Measurements from ENCODE around the gene RIMS4.

The RIMS4 gene

GRCh38 chr20:44715499-44716308, 94.6 kb downstream of the RIMS4 start:
- ATAC-seq: no peak

- no peak for ATAC-seq
Observed at GRCh38 chr20:44714701-44715498, 95.4 kb downstream of the RIMS4 start, which contains the start of gene CCN5. CCN5 (plus strand) TSS chr20:44715369; CDS start chr20:44715391, 22 bp downstream.

GRCh38 chr20:44714102-44714700, 96.1 kb downstream of the RIMS4 start:
- no peak for ATAC-seq

DNA sequence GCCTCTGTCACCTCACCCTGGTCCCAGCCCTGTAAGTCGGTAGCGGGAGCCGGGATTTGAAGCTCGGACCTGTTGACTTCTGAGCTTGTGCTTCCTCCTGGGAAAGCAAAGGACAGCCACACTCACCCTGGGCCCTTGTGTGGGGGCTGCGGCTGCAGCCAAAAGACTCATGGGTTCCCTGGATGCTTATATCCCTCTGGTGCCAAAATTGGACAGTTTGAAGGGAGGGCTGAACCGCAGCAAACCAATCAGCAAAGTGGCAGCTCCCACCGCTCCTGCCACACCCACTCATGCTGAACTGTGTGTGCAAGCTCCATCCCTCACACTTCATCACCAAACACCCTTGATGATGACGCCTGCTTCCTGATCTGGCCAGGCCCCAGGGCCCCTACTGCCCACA, 99.1 kb downstream of the RIMS4 start:
- ATAC-seq: no peak

- ATAC-seq: no peak
Observed at GRCh38 chr20:44709797-44710196, 100.5 kb downstream of the RIMS4 start.

GRCh38 chr20:44709380-44709779, 101.0 kb downstream of the RIMS4 start:
- ATAC-seq: no peak

- no peak for ATAC-seq
Observed at GRCh38 chr20:44707018-44707579, 103.2 kb downstream of the RIMS4 start.

- ATAC-seq: no peak
Observed at GRCh38 chr20:44706301-44707017, 103.9 kb downstream of the RIMS4 start.

DNA sequence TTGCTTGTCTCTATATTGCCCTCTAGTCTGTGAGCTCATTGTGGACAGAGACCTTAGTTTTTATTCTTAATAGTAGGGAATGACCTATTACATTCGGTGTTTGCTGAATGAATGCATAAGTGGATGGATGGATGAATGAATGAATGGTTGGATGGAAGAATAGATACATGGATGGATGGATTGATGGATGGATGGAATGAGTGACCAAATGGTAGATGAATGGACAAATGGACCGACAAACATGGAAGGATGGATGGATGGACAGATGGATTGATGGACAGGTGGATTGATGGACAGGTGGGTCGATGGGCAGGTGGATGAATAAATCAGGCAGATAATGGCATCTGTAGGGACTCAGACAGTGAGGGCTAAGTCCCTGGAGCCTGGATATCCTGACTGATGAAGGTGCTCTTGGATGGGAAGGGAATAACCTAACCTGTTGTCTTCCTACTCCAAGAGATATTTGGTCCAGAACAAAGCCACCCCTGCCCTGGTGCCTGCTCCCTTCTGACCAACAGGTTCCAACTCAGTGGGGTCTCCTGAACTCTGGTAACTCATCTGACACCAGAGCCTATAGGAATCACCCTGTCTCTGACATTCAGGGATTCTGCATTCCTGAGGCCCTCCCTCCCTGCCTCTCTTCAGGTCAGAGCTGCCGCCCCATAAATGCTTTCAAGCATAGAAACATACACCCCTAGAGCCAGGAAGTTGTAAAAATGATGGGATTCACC, 104.8 kb downstream of the RIMS4 start:
- no peak for ATAC-seq

- no peak for ATAC-seq
Observed at GRCh38 chr20:44704551-44704971, 105.8 kb downstream of the RIMS4 start.

DNA sequence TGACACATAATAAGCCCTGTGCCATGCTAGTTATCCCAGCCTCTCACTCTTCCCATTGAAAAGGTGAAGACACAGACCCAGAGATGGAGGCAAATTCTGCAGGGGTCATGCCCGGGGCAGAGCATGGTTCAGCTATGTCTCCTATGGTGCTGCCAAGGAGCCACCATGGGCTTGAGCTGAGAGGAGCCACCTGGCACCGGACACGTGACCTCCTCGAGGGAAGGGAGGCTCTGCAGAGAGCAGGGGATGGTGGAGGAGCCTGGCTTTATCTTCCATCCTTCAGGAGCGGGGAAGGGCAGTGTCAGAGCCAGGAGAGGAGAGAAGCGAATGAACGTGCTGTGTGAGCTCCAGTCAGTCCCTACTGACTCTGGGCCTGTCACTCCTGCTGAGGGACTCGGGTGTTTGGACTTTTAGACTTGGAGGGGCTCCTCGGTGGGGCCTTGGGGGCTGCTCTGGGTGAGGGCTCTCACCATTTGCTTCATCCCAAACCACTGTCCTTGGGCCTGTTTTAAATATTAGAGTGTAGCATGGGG, 106.3 kb downstream of the RIMS4 start:
- no peak for ATAC-seq

GRCh38 chr20:44703183-44703925, 107.0 kb downstream of the RIMS4 start:
- ATAC-seq: no peak

- ATAC-seq: no peak
Observed at GRCh38 chr20:44702776-44703175, 107.6 kb downstream of the RIMS4 start.

GRCh38 chr20:44701858-44702256, 108.5 kb downstream of the RIMS4 start:
- ATAC-seq: no peak

Measured in activated CD4-positive, CD25-positive, alpha-beta regulatory T cell treated with anti-CD3 and anti-CD28 coated beads, Interleukin-2, amount 50 U/mL, for 24 hours (primary cell).